Measurements from ENCODE around the gene PLXND1.
"Not testable (repeated sequence)": the region's sequence is repeated elsewhere in the genome, so short reads cannot be mapped to it uniquely, and the experiment has no call there.

PLXND1 gene

GRCh38 chr3:129552287-129553050, 54.0 kb downstream of the PLXND1 start:
- FAIRE-seq (no peak), DNase-seq (ENCODE audit: low spot score) (no peak)

- FAIRE-seq, result peak; percentile 40
- no peak for DNase-seq (ENCODE audit: low spot score)
Measured at GRCh38 chr3:129549805-129550204, 56.7 kb downstream of the PLXND1 start.

GRCh38 chr3:129549006-129549800, 57.3 kb downstream of the PLXND1 start:
- FAIRE-seq (no peak), DNase-seq (ENCODE audit: low spot score) (no peak)

- DNase-seq (ENCODE audit: low spot score) (no peak), FAIRE-seq (no peak)
Measured at GRCh38 chr3:129548104-129548965, 58.1 kb downstream of the PLXND1 start.

GRCh38 chr3:129547241-129547640, 59.2 kb downstream of the PLXND1 start:
- DNase-seq (ENCODE audit: low spot score) (no peak), FAIRE-seq (no peak)

- not testable (repeated sequence) for DNase-seq (ENCODE audit: low spot score); FAIRE-seq
Measured at GRCh38 chr3:129545951-129546350, 60.5 kb downstream of the PLXND1 start.

- no peak for DNase-seq (ENCODE audit: low spot score)
- FAIRE-seq, result no peak
Measured at GRCh38 chr3:129543999-129544398, 62.5 kb downstream of the PLXND1 start.

GRCh38 chr3:129543156-129543790, 63.2 kb downstream of the PLXND1 start, which contains the start of gene H1-8:
H1-8 (plus strand) TSS chr3:129543175; CDS start chr3:129543219, 44 bp downstream.
- no peak for FAIRE-seq
- no peak for DNase-seq (ENCODE audit: low spot score)

GRCh38 chr3:129542747-129543146, 63.7 kb downstream of the PLXND1 start:
- no peak for FAIRE-seq
- DNase-seq (ENCODE audit: low spot score), result no peak

GRCh38 chr3:129540776-129541516, 65.5 kb downstream of the PLXND1 start:
- FAIRE-seq (no peak), DNase-seq (ENCODE audit: low spot score) (no peak)

- no peak for FAIRE-seq
- DNase-seq (ENCODE audit: low spot score), result no peak
Measured at GRCh38 chr3:129539206-129539605, 67.3 kb downstream of the PLXND1 start.

- DNase-seq (ENCODE audit: low spot score), result no peak
- no peak for FAIRE-seq
Measured at GRCh38 chr3:129536804-129537203, 69.7 kb downstream of the PLXND1 start.

GRCh38 chr3:129536374-129536667, 70.2 kb downstream of the PLXND1 start:
- no peak for DNase-seq (ENCODE audit: low spot score)
- FAIRE-seq, result no peak

- DNase-seq (ENCODE audit: low spot score) (no peak), FAIRE-seq (no peak)
Measured at GRCh38 chr3:129535075-129535474, 71.4 kb downstream of the PLXND1 start.

GRCh38 chr3:129534428-129535027, 71.9 kb downstream of the PLXND1 start:
- no peak for DNase-seq (ENCODE audit: low spot score)
- FAIRE-seq, result no peak

GRCh38 chr3:129533406-129533805, 73.1 kb downstream of the PLXND1 start:
- no peak for FAIRE-seq
- no peak for DNase-seq (ENCODE audit: low spot score)

- DNase-seq (ENCODE audit: low spot score) (no peak), FAIRE-seq (no peak)
Measured at GRCh38 chr3:129532261-129532660, 74.2 kb downstream of the PLXND1 start.

GRCh38 chr3:129531699-129532098, 74.8 kb downstream of the PLXND1 start:
- no peak for DNase-seq (ENCODE audit: low spot score)
- FAIRE-seq, result no peak

GRCh38 chr3:129530821-129531220, 75.7 kb downstream of the PLXND1 start:
- DNase-seq (ENCODE audit: low spot score), result no peak
- FAIRE-seq, result no peak

GRCh38 chr3:129530251-129530791, 76.2 kb downstream of the PLXND1 start:
- no peak for DNase-seq (ENCODE audit: low spot score)
- no peak for FAIRE-seq
